Neuronal stem cell (in vitro differentiated cells): ENCODE measurements around the gene PRR4.

Source experiments
- DNase-seq: peaks from one replicate; pipeline ENCODE4 v3.0.0-alpha.2; 2013; ENCODE audit warnings: low spot score
- H2AFZ ChIP-seq: one replicate; pipeline ENCODE4 v1.6.1; 2013; ENCODE audit warnings: mild to moderate bottlenecking, low read length, inconsistent platforms
- H2AK5ac ChIP-seq: 2 replicates; pipeline ENCODE4 v1.6.1; 2013; ENCODE audit warnings: low read depth, mild to moderate bottlenecking, inconsistent platforms, low read length, moderate library complexity, mixed read lengths
- H2BK120ac ChIP-seq: 2 replicates; pipeline ENCODE4 v1.6.1; 2013; ENCODE audit warnings: low read depth, mild to moderate bottlenecking, inconsistent platforms, low read length, moderate library complexity, mixed read lengths
- H2BK12ac ChIP-seq: one replicate; pipeline ENCODE4 v1.6.1; 2013; ENCODE audit warnings: low read length, inconsistent platforms
- H2BK15ac ChIP-seq: 2 replicates; pipeline ENCODE4 v1.6.1; 2013; ENCODE audit warnings: mild to moderate bottlenecking, low read length, inconsistent platforms, mixed read lengths
- H2BK5ac ChIP-seq: one replicate; pipeline ENCODE4 v1.6.1; 2013; ENCODE audit warnings: inconsistent platforms, mild to moderate bottlenecking, low read length, moderate library complexity
- H3K14ac ChIP-seq: one replicate; pipeline ENCODE4 v1.6.1; 2013; ENCODE audit warnings: low read length, inconsistent platforms
- H3K18ac ChIP-seq: 2 replicates; pipeline ENCODE4 v1.6.1; 2013; ENCODE audit warnings: low read length, inconsistent platforms
- H3K23ac ChIP-seq: 2 replicates; pipeline ENCODE4 v1.6.1; 2013; ENCODE audit warnings: low read depth, mild to moderate bottlenecking, mixed read lengths, low read length, inconsistent platforms; ENCODE audit not compliant: poor library complexity
- H3K27ac ChIP-seq: replicated peaks from 3 replicates; pipeline ENCODE4 v1.5.1; 2013; ENCODE audit warnings: low read length, inconsistent platforms
- H3K27me3 ChIP-seq, 3 experiments: 2 replicates each; pipeline ENCODE4 v1.6.1; 2013; ENCODE audit warnings: low read length in 3 of 3, mild to moderate bottlenecking in 2 of 3, inconsistent platforms in 1 of 3, low read depth in 1 of 3, mixed read lengths in 1 of 3, moderate library complexity in 1 of 3; ENCODE audit not compliant: control insufficient read depth in 3 of 3, insufficient read depth in 3 of 3
- H3K36me3 ChIP-seq, 2 donors: replicated peaks in 1 of 2; 2 replicates each; pipeline ENCODE4 v1.6.1; 2013; ENCODE audit warnings: low read length in 2 of 2; ENCODE audit not compliant: control insufficient read depth in 2 of 2, insufficient read depth in 2 of 2
- H3K4ac ChIP-seq: 2 replicates; pipeline ENCODE4 v1.6.1; 2013; ENCODE audit warnings: inconsistent platforms, mild to moderate bottlenecking, low read length, moderate library complexity
- H3K4me1 ChIP-seq, 2 donors: 1 replicate in 1 of 2; 2 replicates in 1 of 2; pipeline ENCODE4 v1.6.1; 2013; ENCODE audit warnings: low read length in 2 of 2, low read depth in 1 of 2; ENCODE audit not compliant: control insufficient read depth in 2 of 2, insufficient read depth in 1 of 2
- H3K4me2 ChIP-seq: one replicate; pipeline ENCODE4 v1.6.1; 2013; ENCODE audit warnings: mild to moderate bottlenecking, low read length, inconsistent platforms; ENCODE audit not compliant: insufficient read depth, poor library complexity, severe bottlenecking
- H3K4me3 ChIP-seq, 2 donors: 2 replicates each; pipeline ENCODE4 v1.5.1; 2013; ENCODE audit warnings: low read length in 2 of 2, mild to moderate bottlenecking in 2 of 2, inconsistent platforms in 1 of 2, moderate library complexity in 1 of 2
- H3K79me1 ChIP-seq: one replicate; pipeline ENCODE4 v1.6.1; 2013; ENCODE audit warnings: low read depth, mild to moderate bottlenecking, inconsistent platforms, low read length, moderate library complexity
- H3K9ac ChIP-seq: one replicate; pipeline ENCODE4 v1.6.1; 2013; ENCODE audit warnings: mild to moderate bottlenecking, low read depth, low read length, inconsistent platforms; ENCODE audit not compliant: poor library complexity
- H3K9me3 ChIP-seq, 2 donors: replicated peaks in 1 of 2; 2 replicates each; pipeline versions ENCODE3 to v1.6.1; 2013; ENCODE audit warnings: low read length in 2 of 2, mild to moderate bottlenecking in 2 of 2, inconsistent platforms in 1 of 2, low read depth in 1 of 2, mixed read lengths in 1 of 2, moderate library complexity in 1 of 2; ENCODE audit not compliant: control insufficient read depth in 2 of 2, insufficient read depth in 1 of 2
- H4K8ac ChIP-seq: one replicate; pipeline ENCODE4 v1.6.1; 2013; ENCODE audit warnings: low read depth, mild to moderate bottlenecking, inconsistent platforms, low read length, moderate library complexity
- H4K91ac ChIP-seq: one replicate; pipeline ENCODE4 v1.6.1; 2013; ENCODE audit warnings: low read length, low read depth, mild to moderate bottlenecking, inconsistent platforms; ENCODE audit not compliant: poor library complexity
- WGBS, 2 donors: extraction: QIAGEN DNeasy Blood & Tissue Kit; methylation state at CpG; one replicate each; pipeline ENCODE4 v1.1.7; 2013; ENCODE audit warnings: missing lambda C conversion rate in 2 of 2, mixed read lengths in 1 of 2; ENCODE audit not compliant: insufficient read length in 2 of 2, insufficient replicate concordance in 1 of 2; ENCODE audit errors: extremely low coverage in 2 of 2; 5-methylcytosine and 5-hydroxymethylcytosine counted together
- small RNA-seq: library from polyadenylated mRNA; stranded (forward); fragments of <200 nt; extraction: miRNeasy Mini kit (QIAGEN cat#:217004); gene quantifications from one replicate; pipeline ENCODE3, GENCODE V24; 2013; ENCODE audit not compliant: insufficient read depth

PRR4 gene

DNA sequence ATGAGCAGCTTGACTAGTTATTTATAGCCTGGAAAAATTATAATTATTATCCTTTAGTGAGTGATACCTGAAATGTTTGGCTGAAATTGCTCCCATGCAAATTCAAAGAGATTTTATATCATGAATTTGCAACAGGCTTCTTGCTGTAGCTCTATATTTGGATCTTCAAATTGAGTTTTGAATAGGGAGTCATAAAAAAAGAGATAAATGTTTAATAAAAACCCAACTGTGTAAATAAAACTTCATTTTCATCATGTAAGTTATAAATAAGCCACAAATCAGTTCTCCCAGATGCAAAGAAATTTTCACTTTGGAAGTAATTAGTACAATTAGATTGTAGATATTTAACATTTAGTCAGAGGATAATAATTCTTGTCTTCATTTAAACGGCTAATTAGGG, 42.1 kb downstream of the PRR4 start, which contains the start of gene TAS2R8:
Gene TAS2R8, minus strand, starts transcription at position 101 of the 400 bp plus-strand sequence. CDS start 306 bp downstream, outside the sequence.
- no peak within 1 kb of the TSS for H3K23ac ChIP-seq
- H3K14ac ChIP-seq, result no peak within 1 kb of the TSS
- no peak within 1 kb of the TSS for H2BK12ac ChIP-seq

DNA sequence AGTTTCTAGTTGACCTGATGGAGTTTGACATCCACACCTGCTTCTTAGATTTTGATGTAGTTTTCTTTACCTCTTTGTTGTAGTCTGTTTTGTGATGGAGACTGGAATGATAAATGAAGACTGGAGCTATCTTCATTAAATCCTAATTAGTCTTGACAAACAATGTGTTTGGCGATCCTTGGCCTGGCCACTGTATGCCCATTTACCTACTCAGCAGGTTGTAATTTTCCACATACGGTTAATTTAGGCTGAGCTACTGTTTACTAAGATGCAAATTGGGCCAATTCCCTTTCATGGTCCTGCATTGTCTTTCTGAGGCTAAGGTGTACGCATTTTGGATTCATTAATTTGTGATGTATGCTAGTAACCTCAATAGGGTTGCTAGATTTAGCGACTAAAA, 46.7 kb downstream of the PRR4 start, which contains the start of gene TAS2R7:
Gene TAS2R7, minus strand, starts transcription at position 41 of the 400 bp plus-strand sequence. CDS start 57 bp downstream, outside the sequence.
- Histone ChIP-seq H3K79me1 (no peaks in the 10 kb centered on the region), H3K27ac (no peak within 1 kb of the TSS), H3K23ac (no peak within 1 kb of the TSS), H2BK120ac (no peak within 1 kb of the TSS), H3K4ac (no peak within 1 kb of the TSS), H2BK12ac (no peak within 1 kb of the TSS), H3K4me2 (no peak within 1 kb of the TSS), H2BK15ac (no peak within 1 kb of the TSS), H3K36me3 (no peaks in the 10 kb centered on the region), H3K27me3 (no peaks in the 10 kb centered on the region), H3K18ac (no peak within 1 kb of the TSS), H3K14ac (no peak within 1 kb of the TSS), H3K4me1 (peaks cover 0 to 7% of the 10 kb centered on the region in 2 donors), H2AK5ac (no peak within 1 kb of the TSS), H3K4me3 (no peak within 1 kb of the TSS), H2AFZ (no peak within 1 kb of the TSS), H3K9ac (no peak within 1 kb of the TSS), H3K9me3 (no peaks in the 10 kb centered on the region), H4K91ac (no peak within 1 kb of the TSS), H2BK5ac (no peak within 1 kb of the TSS), H4K8ac (no peak within 1 kb of the TSS)
- DNase-seq, result peak; percentile 5
- WGBS, 2 donors, result no CpG with 5 or more reads among the region's 4 CpGs

More for the DNA sequence above, 42.1 kb downstream of the PRR4 start, which contains the start of gene TAS2R8:
- H3K4me2 ChIP-seq, result no peak within 1 kb of the TSS
- no peak within 1 kb of the TSS for H3K9ac ChIP-seq
- no peak for DNase-seq
- H2BK5ac ChIP-seq, result no peak within 1 kb of the TSS
- H3K4me1 ChIP-seq, result peaks cover 4 to 6% of the 10 kb centered on the region in 2 donors
- no peak within 1 kb of the TSS for H3K4ac ChIP-seq
- H2AFZ ChIP-seq, result no peak within 1 kb of the TSS
- H3K36me3 ChIP-seq, result no peaks in the 10 kb centered on the region
- H2BK120ac ChIP-seq, result no peak within 1 kb of the TSS
- no peaks in the 10 kb centered on the region for H3K27me3 ChIP-seq
- no peak within 1 kb of the TSS for H2BK15ac ChIP-seq
- no CpG with 5 or more reads among the region's 1 CpG for WGBS, 2 donors
- H2AK5ac ChIP-seq, result no peak within 1 kb of the TSS
- no peak within 1 kb of the TSS for H3K27ac ChIP-seq
- no peaks in the 10 kb centered on the region for H3K9me3 ChIP-seq
- no peak within 1 kb of the TSS for H4K8ac ChIP-seq
- H3K4me3 ChIP-seq, result no peak within 1 kb of the TSS
- H3K18ac ChIP-seq, result no peak within 1 kb of the TSS
- no peaks in the 10 kb centered on the region for H3K79me1 ChIP-seq
- no peak within 1 kb of the TSS for H4K91ac ChIP-seq

- Histone ChIP-seq H4K91ac (no peak overlapping the region), H2BK12ac (no peak overlapping the region), H2BK5ac (no peak overlapping the region), H3K27ac (no peak overlapping the region), H3K4ac (no peak overlapping the region), H3K79me1 (no peaks in the 10 kb centered on the region), H4K8ac (no peak overlapping the region), H3K14ac (no peak overlapping the region), H3K9ac (no peak overlapping the region), H2BK120ac (no peak overlapping the region), H3K4me3 (no peak overlapping the region), H3K4me1 (peaks cover 0 to 7% of the 10 kb centered on the region in 2 donors), H2AFZ (no peak overlapping the region), H2AK5ac (no peak overlapping the region), H3K9me3 (no peaks in the 10 kb centered on the region), H2BK15ac (no peak overlapping the region), H3K27me3 (no peaks in the 10 kb centered on the region), H3K18ac (no peak overlapping the region), H3K4me2 (no peak overlapping the region), H3K23ac (no peak overlapping the region), H3K36me3 (no peaks in the 10 kb centered on the region)
- WGBS, 2 donors, result no CpG with 5 or more reads among the region's 5 CpGs
- DNase-seq, result no peak
Observed at GRCh38 chr12:10801741-10802140, 47.5 kb downstream of the PRR4 start.

Small RNA genes lying within 50 kb of the gene (small RNA-seq; reads per million reads assigned to genes)
- 1.6 reads per million for gene PRR4
